K562 (cell line): ENCODE measurements around the gene MME. TPM values are rescaled to one million over a fixed set of nuclear protein-coding genes. Genes with fewer than 3 reads are reported as not detected.

Experiments used
- ATAC-seq: fragments of 200-7000 bp; cut with Tn5 transposase; 3 replicates; pipeline ENCODE4 v1.9.1; 2020; ENCODE audit warnings: moderate library complexity
- BruUV-seq: library from RNA; stranded (reverse); fragments of 400-500 nt; replicated peaks from 2 replicates; lab custom pipeline; 2021; lab: Mats Ljungman, UMichigan
- CTCF ChIA-PET: fragments of 300-600 bp; formaldehyde crosslinking; extraction: SDS; loops from one replicate; lab custom pipeline; 2021; ENCODE audit warnings: low intra/inter-chr PET ratio; lab: Yijun Ruan, JAX
- POLR2A ChIA-PET: fragments of 300-600, 350-650 bp; sonication (Branson Sonifier 250); formaldehyde crosslinking; extraction: SDS; loops from one replicate; lab custom pipeline; 2021; ENCODE audit warnings: antibody characterized with exemption, inconsistent platforms; lab: Yijun Ruan, JAX
- DNase-seq, 4 experiments: peaks; one replicate each; pipeline versions ENCODE4 v3.0.0 to v3.0.0-alpha.2; 2011 to 2018; ENCODE audit warnings: low spot score in 3 of 4, mixed read lengths in 3 of 4; ENCODE audit errors: extremely low read depth in 1 of 4
- FAIRE-seq: peaks from 2 replicates; lab custom pipeline; 2011; peaks lifted over from hg19 to GRCh38; lab: Jason Lieb, UNC
- H2AFZ ChIP-seq: 2 replicates; pipeline ENCODE4 v1.6.0; 2011; ENCODE audit warnings: low read depth, low read length, control low read depth, inconsistent platforms
- H3K27ac ChIP-seq: fragments of 200-600 bp; 3 replicates; pipeline ENCODE4 v1.8.0; 2011; ENCODE audit warnings: low read depth, mild to moderate bottlenecking, control low read depth, inconsistent platforms, low read length, moderate library complexity, mixed read lengths; ENCODE audit errors: extremely low read depth
- H3K27me3 ChIP-seq, 2 experiments: fragments of 300-600 bp in 1 of 2; 2 replicates in 1 of 2; 3 replicates in 1 of 2; pipeline versions ENCODE4 v1.6.0 to v1.8.0; 2011; ENCODE audit warnings: inconsistent platforms in 2 of 2, low read length in 2 of 2, mild to moderate bottlenecking in 1 of 2, mixed read lengths in 1 of 2, moderate library complexity in 1 of 2; ENCODE audit not compliant: control insufficient read depth in 2 of 2, insufficient read depth in 2 of 2
- H3K36me3 ChIP-seq: fragments of 300-600 bp; 3 replicates; pipeline ENCODE4 v1.8.0; 2011; ENCODE audit warnings: mild to moderate bottlenecking, low read length, inconsistent platforms; ENCODE audit not compliant: control insufficient read depth, insufficient read depth
- H3K4me1 ChIP-seq, 2 experiments: fragments of 200-600 bp in 1 of 2; replicated peaks in 1 of 2; 2 replicates in 1 of 2; 3 replicates in 1 of 2; pipeline versions ENCODE4 v1.5.1 to v1.8.0; 2011; ENCODE audit warnings: inconsistent platforms in 2 of 2, low read length in 2 of 2, mild to moderate bottlenecking in 1 of 2, mixed read lengths in 1 of 2, moderate library complexity in 1 of 2; ENCODE audit not compliant: control insufficient read depth in 2 of 2, insufficient read depth in 2 of 2
- H3K4me2 ChIP-seq: 2 replicates; pipeline ENCODE4 v1.6.1; 2011; ENCODE audit warnings: low read length, control low read depth, inconsistent platforms, mixed read lengths; ENCODE audit not compliant: insufficient read depth
- H3K4me3 ChIP-seq: fragments of 200-600 bp; sonication (generic), shearing (Covaris generic); 2 replicates; pipeline ENCODE4 v1.5.1; 2016; ENCODE audit warnings: control low read depth, inconsistent platforms
- H3K79me2 ChIP-seq: fragments of 200-600 bp; 3 replicates; pipeline ENCODE4 v1.8.0; 2011; ENCODE audit warnings: low read length, inconsistent platforms; ENCODE audit not compliant: control insufficient read depth, insufficient read depth
- H3K9ac ChIP-seq, 2 experiments: 2 replicates each; pipeline versions ENCODE4 v1.6.0 to v1.6.1; 2011; ENCODE audit warnings: low read depth in 2 of 2, low read length in 2 of 2, control low read depth in 1 of 2, inconsistent platforms in 1 of 2, mild to moderate bottlenecking in 1 of 2, mixed read lengths in 1 of 2; ENCODE audit not compliant: insufficient read depth in 1 of 2
- H3K9me1 ChIP-seq: one replicate; pipeline ENCODE4 v1.6.0; 2011; ENCODE audit warnings: inconsistent platforms, mild to moderate bottlenecking, low read length, moderate library complexity; ENCODE audit not compliant: control insufficient read depth, insufficient read depth
- H3K9me3 ChIP-seq: replicated peaks from 2 replicates; pipeline ENCODE4 v1.5.1; 2011; ENCODE audit warnings: low read depth, low read length, inconsistent platforms; ENCODE audit not compliant: control insufficient read depth, insufficient read depth
- H4K20me1 ChIP-seq: replicated peaks from 2 replicates; pipeline ENCODE4 v1.6.1; 2011; ENCODE audit warnings: low read length, inconsistent platforms, mixed read lengths; ENCODE audit not compliant: control insufficient read depth, insufficient read depth
- CBX8 ChIP-seq: fragments of 200-600 bp; sonication (generic); IDR thresholded peaks from 2 replicates; pipeline ENCODE4 v1.6.1; 2012; ENCODE audit warnings: borderline replicate concordance, mixed run types, low read depth, mild to moderate bottlenecking, moderate library complexity, mixed read lengths, low read length, control low read depth, inconsistent platforms; ENCODE audit not compliant: poor library complexity, severe bottlenecking; ENCODE audit errors: extremely low read depth
- ELF4 ChIP-seq: fragments of 450-650 bp; formaldehyde crosslinking; IDR thresholded peaks from 2 replicates; pipeline ENCODE4 v1.4.0; 2022; ENCODE audit warnings: missing genetic modification characterization
- FOSL1 ChIP-seq: fragments of 200-800 bp; sonication (Bioruptor generic); conservative IDR thresholded peaks from 2 replicates; pipeline ENCODE4 v1.6.1; 2016; ENCODE audit warnings: missing genetic modification characterization, missing compliant biosample characterization
- HNRNPK ChIP-seq: fragments of 200-400 bp; formaldehyde crosslinking; IDR thresholded peaks from one replicate; pipeline ENCODE4 v1.6.1; 2018; ENCODE audit warnings: mild to moderate bottlenecking, low read depth, low read length; ENCODE audit not compliant: poor library complexity, severe bottlenecking
- IFI16 ChIP-seq: fragments of 250-450 bp; sonication (Bioruptor Pico); IDR thresholded peaks from 2 replicates; pipeline ENCODE4 v2.1.2; 2022; ENCODE audit warnings: mild to moderate bottlenecking, inconsistent platforms
- MCM7 ChIP-seq, 2 experiments: fragments of 450-650 bp; IDR thresholded peaks; 2 replicates each; pipeline ENCODE4 v1.6.1; 2016 to 2018
- NFATC3 ChIP-seq: fragments of 450-650 bp; IDR thresholded peaks from 2 replicates; pipeline ENCODE4 v1.6.1; 2017; ENCODE audit warnings: mild to moderate bottlenecking
- PREB ChIP-seq: sonication (generic); formaldehyde crosslinking; IDR thresholded peaks from 2 replicates; pipeline ENCODE4 v1.8.1; 2023; ENCODE audit warnings: mild to moderate bottlenecking, missing genetic modification reagents
- PURB ChIP-seq: sonication (generic); formaldehyde crosslinking; IDR thresholded peaks from 2 replicates; pipeline ENCODE4 v1.9.0; 2021; ENCODE audit warnings: low read depth, mild to moderate bottlenecking, missing genetic modification reagents
- SMAD4 ChIP-seq: fragments of 250-450 bp; sonication (Bioruptor Pico); conservative IDR thresholded peaks from 2 replicates; pipeline ENCODE4 v1.8.0; 2021; ENCODE audit warnings: inconsistent platforms, mild to moderate bottlenecking, moderate library complexity
- SMARCA4 ChIP-seq: fragments of 450-650 bp; IDR thresholded peaks from 2 replicates; pipeline ENCODE4 v1.6.1; 2016
- SMARCE1 ChIP-seq: fragments of 450-650 bp; IDR thresholded peaks from 2 replicates; pipeline ENCODE4 v1.7.1; 2016; ENCODE audit warnings: mild to moderate bottlenecking
- SREBF2 ChIP-seq: sonication (generic); formaldehyde crosslinking; IDR thresholded peaks from 2 replicates; pipeline ENCODE4 v1.4.0; 2020; ENCODE audit warnings: mild to moderate bottlenecking, missing genetic modification reagents
- TCF15 ChIP-seq: fragments of 250-450 bp; sonication (Bioruptor Pico); IDR thresholded peaks from 2 replicates; pipeline ENCODE4 v1.8.0; 2022; ENCODE audit warnings: moderate library complexity, mild to moderate bottlenecking, inconsistent platforms
- ZBTB1 ChIP-seq: sonication (generic); formaldehyde crosslinking; IDR thresholded peaks from 2 replicates; pipeline ENCODE4 v1.8.1; 2023; ENCODE audit warnings: missing genetic modification reagents, low read depth, mild to moderate bottlenecking, borderline replicate concordance
- ZBTB9 ChIP-seq: fragments of 450-650 bp; formaldehyde crosslinking; IDR thresholded peaks from 2 replicates; pipeline ENCODE4 v1.4.0; 2020; ENCODE audit warnings: mild to moderate bottlenecking, moderate library complexity
- ZC3H11A ChIP-seq: IDR thresholded peaks from 2 replicates; pipeline ENCODE4 v1.6.1; 2012; ENCODE audit warnings: low read depth, low read length, improper control_type of control experiment
- ZNF551 ChIP-seq: fragments of 250-450 bp; sonication (Bioruptor Pico); IDR thresholded peaks from 2 replicates; pipeline ENCODE4 v1.5.0; 2021; ENCODE audit warnings: mild to moderate bottlenecking, moderate library complexity
- ZNF589 ChIP-seq: fragments of 200-800 bp; sonication (Bioruptor generic); IDR thresholded peaks from 2 replicates; pipeline ENCODE4 v1.6.1; 2016; ENCODE audit warnings: low read depth, missing genetic modification characterization, missing compliant biosample characterization
- WGBS: fragments of 100-300 bp; shearing (Covaris generic); methylation state at CpG from one replicate; pipeline ENCODE4 v1.1.6; 2016; ENCODE audit warnings: low coverage, mixed read lengths; ENCODE audit not compliant: insufficient coverage; ENCODE audit errors: missing lambda C conversion rate; 5-methylcytosine and 5-hydroxymethylcytosine counted together
- in situ Hi-C: fragments of 300-500 bp; cut with MboI; formaldehyde crosslinking; loops from 4 replicates; pipeline ENCODE4 v1.15.0; 2018; ENCODE audit warnings: inconsistent platforms, mixed read lengths
- intact Hi-C: fragments of 100-400 bp; cut with micrococcal nuclease; formaldehyde crosslinking; loops from 2 replicates; pipeline ENCODE4 v1.14.2; 2022
- polyA plus RNA-seq, 8 experiments: library from polyadenylated mRNA; depleted of rRNA in 4 of 8; stranded (reverse) in 5 of 8; unstranded in 3 of 8; fragments of >200 nt; fragmentation: Nextera tagmentation in 2 of 8; fragmentation: Illumina TruSeq in 1 of 8; extraction: Ambion mirVana in 2 of 8; extraction: Trizol in 1 of 8; gene quantifications; 2 replicates each; pipeline versions ENCODE4 v1.2.1 to v1.2.3, GENCODE V29; 2011 to 2014; ENCODE audit warnings: inconsistent platforms in 1 of 8, missing spikeins in 1 of 8
- total RNA-seq, 7 experiments: library from RNA; depleted of rRNA in 6 of 7; stranded (reverse); fragments of >200 nt in 6 of 7; fragmentation: Illumina TruSeq in 2 of 7; extraction: Trizol in 2 of 7; gene quantifications; 2 replicates each; pipeline versions ENCODE4 v1.2.1 to v1.2.3, GENCODE V29; 2011 to 2021; ENCODE audit warnings: low replicate concordance in 1 of 7

MME gene
- total and polyA plus RNA-seq, 9 of the 15 experiments (the other 6 are each of a cell fraction or from before 2014, with no cell fraction given) = 0.80 to 8.6 (median 2.5) TPM

- TF ChIP-seq HNRNPK (no peak), SREBF2 (no peak), TCF15 (CRISPR knock-in tag) (no peak)
- TF ChIP-seq, all 486 proteins: peak for 0
Measured at GRCh38 chr3:155166441-155166840, 86.3 kb downstream of the MME start (continued).

- no peak overlapping the region for H3K4me3 ChIP-seq
- DNase-seq = no peak
Measured at GRCh38 chr3:155169197-155169596, 89.1 kb downstream of the MME start.

More at GRCh38 chr3:155169197-155169596, 89.1 kb downstream of the MME start:
- Histone ChIP-seq H2AFZ (no peak overlapping the region), H3K36me3 (no peaks in the 10 kb centered on the region), H3K79me2 (no peaks in the 10 kb centered on the region), H3K27ac (no peak overlapping the region), H3K27me3 (no peaks in the 10 kb centered on the region), H3K4me2 (no peak overlapping the region), H3K9me1 (no peaks in the 10 kb centered on the region), H3K9ac (no peak overlapping the region), H3K9me3 (no peaks in the 10 kb centered on the region), H3K4me1 (no peaks in the 10 kb centered on the region), H4K20me1 (no peaks in the 10 kb centered on the region)
- FAIRE-seq = no peak
- no TSS peak for BruUV-seq
- ChIA-PET CTCF (no interaction called here), POLR2A (interaction anchor here (0.8 kb wide), 1 partner anchor 180 kb away, joined by 3 read pairs; no protein-coding TSS in a partner anchor)
- in situ Hi-C loops = no loop called here
- intact Hi-C loops = no loop called here
- WGBS = 39% methylated on average over 2 of the region's 2 CpGs
- no peak for TF ChIP-seq ZNF589 (CRISPR knock-in tag)
- no peak for TF ChIP-seq FOSL1 (tag)
- TF ChIP-seq SMAD4 (CRISPR knock-in tag) = no peak
- TF ChIP-seq SMARCE1 = no peak
- no peak for TF ChIP-seq CBX8
- TF ChIP-seq MCM7 (IDR thresholded peaks at IDR 0.05) = no peak
- TF ChIP-seq ZC3H11A = no peak
- no peak for TF ChIP-seq ZNF551 (CRISPR knock-in tag)
- no peak for TF ChIP-seq ZBTB9 (CRISPR knock-in tag)
- no peak for TF ChIP-seq NFATC3
- TF ChIP-seq ELF4 (CRISPR knock-in tag) = no peak
- TF ChIP-seq PREB (CRISPR knock-in tag) = no peak
- no peak for TF ChIP-seq SMARCA4
- no peak for TF ChIP-seq IFI16 (CRISPR knock-in tag)
- no peak for TF ChIP-seq ZBTB1
- no peak for TF ChIP-seq PURB (CRISPR knock-in tag)
- no peak for ATAC-seq
